LHCN-M2 (cell line): ENCODE measurements around the gene KRTAP5-9. TPM values are rescaled to one million over a fixed set of nuclear protein-coding genes. Genes with fewer than 3 reads are reported as not detected.
"Not testable (repeated sequence)": the region's sequence is repeated elsewhere in the genome, so short reads cannot be mapped to it uniquely, and the experiment has no call there.

Source experiments
- DNase-seq: peaks from one replicate; pipeline ENCODE4 v3.0.0-alpha.2; 2012; ENCODE audit warnings: low read depth
- total RNA-seq: library from RNA; depleted of rRNA; stranded (reverse); fragments of >200 nt; gene quantifications from 2 replicates; pipeline ENCODE4 v1.2.3, GENCODE V29; 2014

KRTAP5-9 gene
- total RNA-seq, 1 experiment from 2014 or later: not detected

DNA sequence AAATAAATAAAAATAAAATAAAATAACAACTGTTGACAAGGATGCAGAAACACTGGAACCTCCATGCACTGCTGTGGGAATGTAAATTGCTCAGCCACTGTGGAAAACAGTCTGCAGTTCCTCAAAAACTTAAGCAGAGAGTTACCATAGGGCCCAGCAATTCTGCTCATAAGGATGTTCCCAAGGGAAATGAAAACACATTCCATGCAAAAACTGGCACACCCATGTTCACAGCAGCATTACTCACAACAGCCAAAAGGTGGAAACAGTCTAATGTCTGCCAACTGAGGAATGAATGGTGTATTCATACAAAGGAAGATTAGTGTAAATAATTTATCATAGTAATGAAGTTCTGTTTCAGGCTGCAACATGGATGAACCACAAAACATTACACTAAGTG, 13.9 kb downstream of the KRTAP5-9 start:
- DNase-seq: peak; percentile 22

DNA sequence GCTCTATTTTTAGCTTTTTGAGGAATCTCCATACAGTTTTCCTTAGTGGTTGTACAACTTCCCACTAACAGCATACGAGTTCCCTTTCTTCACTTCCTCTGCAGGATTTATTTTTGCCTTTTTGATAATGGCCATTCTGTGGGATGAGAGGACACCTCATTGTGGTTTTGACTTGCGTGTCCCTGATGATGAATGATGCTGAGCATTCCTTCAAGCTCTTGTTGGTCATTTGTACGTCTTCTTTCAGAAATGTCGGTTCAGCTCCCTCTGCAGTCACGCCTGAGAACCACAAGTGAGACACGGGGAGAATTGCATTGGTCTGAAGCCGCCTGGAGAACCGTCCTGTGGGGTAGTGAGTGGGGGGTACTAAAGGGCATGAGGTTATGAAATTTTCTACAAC, 15.2 kb downstream of the KRTAP5-9 start:
- peak; percentile 71 for DNase-seq

DNA sequence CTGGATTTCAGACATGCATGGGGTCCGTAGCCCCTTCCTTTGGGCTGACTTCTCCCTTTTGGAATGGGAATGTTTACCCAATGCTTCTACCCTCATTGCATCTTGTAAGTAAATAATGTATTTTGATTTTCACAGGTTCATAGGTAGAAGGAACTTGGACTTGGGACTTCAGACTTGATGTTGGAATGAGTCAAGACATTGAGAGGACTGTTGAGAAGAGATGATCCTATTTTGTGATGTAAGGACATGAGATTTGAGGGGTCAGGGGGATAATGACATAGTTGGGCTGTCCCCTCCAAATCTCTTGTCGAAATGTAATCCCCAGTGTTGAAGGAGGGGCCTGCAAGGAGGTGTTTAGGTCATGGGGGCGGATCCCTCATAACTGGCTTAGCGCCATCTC, 16.2 kb downstream of the KRTAP5-9 start:
- no peak for DNase-seq

DNA sequence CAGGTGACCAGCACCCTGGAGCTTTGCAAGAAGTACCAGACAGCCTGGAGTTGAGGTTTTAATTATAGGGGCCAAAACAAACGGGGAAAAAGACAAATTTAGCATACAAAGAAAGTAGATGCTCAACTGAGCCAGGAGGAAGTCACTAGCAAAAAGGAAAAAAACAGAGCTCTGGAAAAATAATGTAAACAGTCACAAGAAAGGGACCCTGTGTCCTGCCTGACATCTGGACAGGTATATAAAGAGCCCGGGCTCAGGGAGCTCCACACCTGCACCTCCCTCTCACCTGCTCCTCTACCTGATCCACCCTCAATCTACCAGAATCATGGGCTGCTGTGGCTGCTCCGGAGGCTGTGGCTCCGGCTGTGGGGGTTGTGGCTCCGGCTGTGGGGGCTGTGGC, 17.0 kb downstream of the KRTAP5-9 start, which contains the start of gene KRTAP5-10:
Gene KRTAP5-10, plus strand, starts transcription at position 301 of the 400 bp plus-strand sequence. Its CDS starts 25 bp downstream, at position 326.
- no peak for DNase-seq

DNA sequence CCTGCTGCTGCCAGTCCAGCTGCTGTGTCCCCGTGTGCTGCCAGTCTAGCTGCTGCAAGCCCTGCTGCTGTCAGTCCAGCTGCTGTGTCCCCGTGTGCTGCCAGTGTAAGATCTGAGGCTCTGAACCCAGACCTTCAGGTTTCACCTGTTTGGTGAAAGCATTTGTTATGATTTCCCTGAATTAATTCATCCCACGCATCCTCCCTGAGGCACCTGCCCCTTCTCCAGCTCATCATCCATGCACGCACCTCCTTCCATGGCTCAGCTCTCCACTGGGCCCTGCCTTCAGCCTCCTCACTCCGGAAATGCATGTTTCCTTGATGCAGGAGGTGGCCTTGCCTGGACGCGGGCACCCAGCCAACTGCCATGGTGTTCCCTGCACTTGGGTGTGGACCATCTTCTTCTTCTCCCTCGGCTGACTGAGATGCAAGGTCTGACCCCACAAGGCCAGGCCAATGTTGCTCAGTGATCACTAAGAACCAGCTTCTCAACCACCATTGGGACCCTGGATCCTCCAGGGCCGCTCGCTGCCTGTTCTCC, 17.9 kb downstream of the KRTAP5-9 start:
- DNase-seq: no peak

DNA sequence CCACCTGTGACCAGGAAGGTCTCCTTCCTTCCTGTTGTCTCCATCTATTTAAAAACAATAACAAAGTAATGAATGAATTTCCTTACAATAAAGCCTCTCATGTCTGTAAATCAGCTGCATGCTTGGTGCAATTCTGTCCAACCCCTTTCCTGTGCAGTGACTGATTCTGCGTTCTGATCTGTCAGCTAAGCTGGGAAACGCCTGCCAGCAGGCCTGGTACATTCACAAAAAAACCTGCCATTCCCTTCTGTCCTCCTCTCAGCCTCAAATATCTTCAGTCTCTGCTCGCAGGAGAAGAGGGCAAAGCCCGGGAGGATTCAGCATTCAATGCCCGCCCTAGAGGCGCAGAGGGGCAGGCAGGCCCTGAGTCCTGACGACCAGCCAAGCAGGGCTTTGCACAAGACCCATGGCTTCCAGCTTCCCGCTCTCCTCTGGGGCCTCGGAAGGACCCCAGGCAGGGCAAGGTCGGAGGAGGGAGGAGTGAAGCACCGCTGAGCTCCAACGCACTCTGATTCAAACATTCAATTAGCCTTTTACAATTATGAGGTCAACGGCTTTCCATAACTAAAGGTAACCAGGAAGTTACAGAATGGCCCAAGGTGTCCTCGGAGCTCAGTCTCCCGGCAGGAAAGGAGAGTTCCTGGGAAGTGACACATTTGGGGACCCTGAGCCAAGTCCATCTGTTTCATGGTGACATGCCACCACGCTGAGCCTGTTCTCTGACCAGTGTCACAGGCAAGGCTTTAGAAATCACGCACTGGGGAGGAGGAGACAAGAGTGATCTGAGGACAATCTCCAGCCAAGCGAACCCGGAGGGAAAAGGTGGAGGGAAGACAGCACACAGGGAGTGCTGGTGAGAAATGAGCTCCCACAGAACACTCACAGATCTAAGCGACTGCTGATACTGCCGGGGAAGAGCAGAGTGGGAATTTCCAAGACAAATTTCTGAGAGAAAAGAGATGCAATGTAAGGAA, 18.7 kb downstream of the KRTAP5-9 start:
- DNase-seq: not testable (repeated sequence)

DNA sequence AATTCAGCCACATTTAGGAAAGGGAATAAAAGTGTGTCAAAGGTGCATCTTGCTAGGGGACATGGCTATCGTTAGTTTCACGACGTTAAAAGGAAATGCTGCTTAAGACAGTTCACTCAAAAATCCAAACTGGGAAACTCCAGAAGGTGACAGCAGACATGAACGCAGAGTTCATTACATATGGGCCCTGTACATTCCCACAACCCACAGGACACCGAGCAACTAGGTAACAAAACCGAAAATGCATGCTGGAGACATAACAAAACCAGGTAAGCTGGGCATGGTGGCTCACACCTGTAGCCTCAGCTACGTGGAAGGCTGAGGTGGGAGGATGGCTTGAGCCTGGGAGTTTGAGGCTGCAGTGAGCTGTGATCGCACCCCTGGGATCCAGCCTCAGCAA, 19.4 kb downstream of the KRTAP5-9 start:
- not testable (repeated sequence) for DNase-seq

DNA sequence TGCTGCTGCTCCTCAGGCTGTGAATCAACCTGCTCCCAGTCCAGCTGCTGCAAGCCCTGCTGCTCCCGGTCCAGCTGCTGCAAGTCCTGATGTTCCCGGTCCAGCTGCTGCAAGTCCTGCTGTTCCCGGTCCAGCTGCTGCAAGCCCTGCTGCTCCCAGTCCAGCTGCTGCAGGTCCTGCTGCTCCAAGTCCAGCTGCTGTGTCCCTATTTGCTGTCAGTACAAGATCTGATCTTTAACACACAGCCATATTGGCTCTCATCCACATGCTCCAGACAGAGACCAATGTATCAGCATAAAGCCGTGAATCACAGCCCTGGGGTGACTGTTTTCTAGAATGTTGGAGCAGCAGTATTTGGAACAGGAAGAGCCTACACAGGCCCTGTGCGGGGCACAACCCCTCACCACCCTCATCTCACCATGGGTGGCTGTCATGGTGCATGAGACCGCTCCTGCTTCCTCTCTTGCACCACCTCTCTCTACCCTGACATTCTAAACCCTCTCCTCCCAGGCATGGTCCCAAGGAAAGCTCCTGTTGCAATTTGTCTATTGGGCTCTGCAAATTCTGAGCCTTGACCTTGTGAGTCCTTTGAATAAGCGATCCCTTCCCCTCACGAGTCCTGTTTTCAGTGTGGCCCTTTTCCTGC, 20.6 kb downstream of the KRTAP5-9 start:
- DNase-seq: peak; percentile 26

DNA sequence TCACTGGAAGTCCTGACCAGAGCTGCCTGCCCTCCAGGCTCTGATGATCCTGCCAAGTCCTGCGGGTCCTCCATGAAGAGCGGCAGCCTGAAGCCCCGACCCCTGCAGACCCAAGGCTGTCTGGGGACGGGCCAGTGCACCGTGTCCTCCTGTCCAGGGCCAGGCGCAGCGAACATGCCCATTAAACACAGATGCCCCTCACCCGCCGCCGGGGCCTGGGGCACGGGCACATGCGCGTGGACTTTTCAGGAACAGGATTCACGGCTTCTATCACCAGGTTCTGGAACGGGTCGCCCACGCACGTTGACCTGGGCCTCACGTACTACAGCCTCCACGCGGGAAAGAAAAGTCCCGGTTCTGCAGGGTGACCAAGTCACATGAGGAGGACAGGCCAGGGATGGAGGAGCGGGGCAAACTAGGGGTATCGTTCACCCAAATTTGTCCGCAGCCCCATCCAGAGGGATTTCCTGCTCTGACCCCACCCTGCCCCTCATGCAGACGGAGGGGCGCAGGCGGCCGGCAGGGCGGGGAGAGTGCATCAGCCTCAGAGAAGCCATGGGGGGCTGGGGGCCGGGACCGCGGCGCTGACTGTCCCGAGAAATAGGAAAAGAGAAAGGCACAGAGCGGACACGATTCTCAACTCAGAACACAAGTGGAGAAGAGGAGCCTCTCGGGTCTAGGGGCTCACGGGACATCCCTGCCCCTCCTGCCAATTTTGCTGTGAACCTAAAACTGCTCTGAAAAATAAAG, 23.1 kb downstream of the KRTAP5-9 start:
- not testable (repeated sequence) for DNase-seq

DNA sequence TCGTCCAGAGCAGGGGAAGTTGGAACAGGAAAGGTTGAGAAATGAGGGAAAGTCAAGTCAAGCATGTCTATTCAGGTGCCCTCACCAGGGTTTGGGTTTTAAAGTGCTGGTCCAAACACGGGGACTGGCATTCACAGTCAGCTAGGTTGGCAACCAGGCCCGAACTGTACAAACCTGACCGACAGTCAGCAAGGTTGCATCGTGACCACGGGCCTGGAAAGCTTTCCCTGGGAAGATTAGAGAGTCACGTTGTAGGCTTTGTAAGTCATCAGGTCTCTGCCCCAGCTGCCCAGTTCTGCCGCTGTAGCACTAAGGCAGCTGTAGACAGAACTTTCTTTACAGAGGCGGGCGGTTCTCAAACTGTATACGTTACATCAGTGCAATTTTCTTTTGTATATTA, 24.6 kb downstream of the KRTAP5-9 start:
- no peak for DNase-seq

DNA sequence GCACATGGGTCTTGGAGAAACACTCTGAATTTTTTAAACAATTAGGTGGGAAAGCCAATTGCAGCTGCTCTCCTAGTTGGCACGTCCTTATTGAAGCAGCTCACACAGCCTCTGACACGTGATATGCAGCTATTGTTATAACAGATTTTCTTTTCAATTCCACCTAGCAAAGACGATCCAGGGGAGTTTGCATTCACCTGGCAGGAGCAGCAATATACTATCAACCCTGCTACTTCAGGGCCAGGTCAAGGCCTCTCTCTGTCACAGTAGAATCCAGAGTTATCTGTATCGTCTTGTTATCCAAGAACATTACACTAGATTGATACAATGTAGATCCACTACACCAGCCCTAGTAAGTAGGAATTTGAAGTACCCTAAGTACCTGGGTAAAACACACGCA, 26.2 kb downstream of the KRTAP5-9 start:
- DNase-seq: no peak

DNA sequence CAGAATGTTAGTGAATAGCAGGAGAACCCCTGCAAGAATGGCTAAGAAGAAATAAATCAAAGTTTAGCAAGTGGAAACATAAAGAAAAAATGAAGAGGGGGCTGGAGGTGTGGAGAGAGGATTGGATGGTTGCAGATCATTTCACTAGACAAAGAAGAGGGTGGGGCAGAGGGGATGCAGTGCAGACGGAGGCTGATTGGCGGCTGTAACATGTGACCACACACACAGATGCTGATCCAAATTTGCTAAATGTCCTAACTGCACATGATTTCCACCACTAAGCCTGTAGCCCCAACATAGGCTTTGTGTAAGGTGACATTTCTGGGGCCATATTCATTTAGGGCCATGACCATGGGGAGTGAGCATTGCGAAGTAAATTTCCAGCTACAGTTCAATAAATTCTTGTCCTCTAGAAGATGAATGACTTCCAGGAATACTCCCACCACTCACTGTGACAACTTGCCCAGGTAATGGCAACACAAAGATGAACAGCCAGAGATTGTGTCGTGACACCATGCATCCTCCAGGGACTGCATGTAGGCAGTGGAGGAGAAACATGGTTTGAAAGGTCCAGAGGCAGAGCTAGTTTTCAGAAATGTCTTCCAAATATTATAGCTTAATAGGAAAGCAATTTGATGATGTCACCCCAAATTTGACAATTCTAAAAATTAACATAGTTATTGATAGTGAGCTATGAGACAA, 27.7 kb downstream of the KRTAP5-9 start:
- no peak for DNase-seq

DNA sequence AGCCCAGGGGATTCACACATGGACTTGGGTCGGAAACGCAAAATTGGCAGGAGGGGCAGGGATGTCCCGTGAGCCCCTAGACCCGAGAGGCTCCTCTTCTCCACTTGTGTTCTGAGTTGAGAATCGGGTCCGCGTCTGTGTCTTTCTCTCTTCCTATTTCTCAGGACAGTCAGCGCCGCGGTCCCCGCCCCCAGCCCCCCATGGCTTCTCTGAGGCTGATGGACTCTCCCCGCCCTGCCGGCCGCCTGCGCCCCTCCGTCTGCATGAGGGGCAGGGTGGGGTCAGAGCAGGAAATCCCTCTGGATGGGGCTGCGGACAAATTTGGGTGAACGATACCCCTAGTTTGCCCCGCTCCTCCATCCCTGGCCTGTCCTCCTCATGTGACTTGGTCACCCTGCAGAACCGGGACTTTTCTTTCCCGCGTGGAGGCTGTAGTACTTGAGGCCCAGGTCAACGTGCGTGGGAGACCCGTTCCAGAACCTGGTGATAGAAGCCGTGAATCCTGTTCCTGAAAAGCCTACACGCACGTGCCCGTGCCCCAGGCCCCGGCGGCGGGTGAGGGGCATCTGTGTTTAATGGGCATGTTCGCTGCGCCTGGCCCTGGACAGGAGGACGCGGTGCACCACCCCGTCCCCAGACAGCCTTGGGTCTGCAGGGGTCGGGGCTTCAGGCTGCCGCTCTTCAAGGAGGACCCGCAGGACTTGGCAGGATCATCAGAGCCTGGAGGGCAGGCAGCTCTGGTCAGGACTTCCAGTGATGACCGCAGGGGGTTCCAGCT, 28.7 kb downstream of the KRTAP5-9 start:
- DNase-seq: not testable (repeated sequence)

DNA sequence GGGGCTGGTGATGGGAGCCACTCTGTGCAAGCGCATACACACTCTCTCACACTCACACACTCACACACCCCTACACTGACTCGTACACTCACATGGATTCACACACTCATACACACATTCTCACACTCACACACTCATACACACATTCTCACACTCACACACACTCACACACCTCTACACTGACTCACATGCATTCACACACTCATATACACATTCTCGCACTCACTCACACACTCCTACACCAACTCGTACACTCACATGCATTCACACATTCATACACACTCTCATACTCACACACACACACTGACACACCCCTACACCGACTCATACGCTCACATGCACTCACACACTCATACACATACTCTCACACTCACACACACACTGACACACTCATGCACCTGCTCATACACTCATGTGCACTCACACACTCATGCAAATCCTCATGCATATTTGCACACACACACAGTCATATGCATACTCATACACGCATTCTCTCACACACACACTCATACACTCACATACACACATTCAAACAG, 29.3 kb downstream of the KRTAP5-9 start:
- no peak for DNase-seq

DNA sequence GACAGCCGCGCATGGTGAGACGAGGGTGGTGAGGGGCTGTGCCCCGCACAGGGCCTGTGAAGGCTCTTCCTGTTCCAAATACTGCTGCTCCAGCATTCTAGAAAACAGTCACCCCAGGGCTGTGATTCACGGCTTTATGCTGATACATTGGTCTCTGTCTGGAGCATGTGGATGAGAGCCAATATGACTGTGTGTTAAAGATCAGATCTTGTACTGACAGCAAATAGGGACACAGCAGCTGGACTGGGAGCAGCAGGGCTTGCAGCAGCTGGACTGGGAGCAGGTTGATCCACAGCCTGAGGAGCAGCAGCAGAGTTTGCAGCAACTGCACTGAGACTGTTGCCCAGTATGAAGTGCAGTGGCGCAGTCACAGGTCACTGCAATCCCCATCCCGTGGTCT, 31.3 kb downstream of the KRTAP5-9 start:
- peak; percentile 19 for DNase-seq

DNA sequence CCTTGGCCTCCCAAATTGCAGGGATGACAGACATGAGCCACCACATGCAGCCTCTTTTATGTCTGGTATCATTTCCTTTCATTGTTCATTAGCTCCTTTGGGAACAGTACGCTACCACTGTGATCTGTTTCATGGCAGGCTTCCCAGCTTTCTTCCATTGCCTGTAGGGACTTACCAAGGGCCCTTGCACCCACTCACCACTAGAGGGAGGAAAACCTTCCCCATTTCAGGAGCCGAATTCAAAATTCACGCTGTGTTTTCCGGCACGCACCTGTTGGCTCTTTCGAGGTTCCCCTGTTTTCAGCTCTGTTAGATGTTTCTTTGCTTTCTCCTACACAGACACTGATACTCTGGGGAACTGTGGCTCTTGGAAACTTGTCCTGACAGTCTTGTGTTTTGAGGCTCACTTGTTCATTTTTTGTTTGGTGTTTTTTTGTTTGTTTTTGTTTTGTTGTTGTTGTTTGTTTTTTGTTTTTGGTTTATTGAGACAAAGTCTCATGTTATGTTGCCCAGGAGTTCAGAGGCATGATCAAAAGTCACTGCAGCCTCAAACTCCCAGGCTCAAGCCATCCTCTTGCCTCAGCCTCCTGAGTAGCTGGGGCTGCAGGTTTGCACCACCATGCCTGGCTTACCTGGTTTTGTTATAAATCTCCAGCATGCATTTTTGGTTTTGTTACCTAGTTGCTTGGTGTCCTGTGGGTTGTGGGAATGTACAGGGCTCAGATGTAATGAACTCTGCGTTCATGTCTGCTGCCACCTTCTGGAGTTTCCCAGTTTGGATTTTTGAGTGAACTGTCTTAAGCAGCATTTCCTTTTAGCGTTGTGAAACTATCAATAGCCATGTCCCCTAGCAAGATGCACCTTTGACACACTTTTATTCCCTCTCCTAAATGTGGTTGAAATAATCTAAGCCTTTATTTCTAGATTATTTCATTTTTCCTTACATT, 32.1 kb downstream of the KRTAP5-9 start:
- peak; percentile 81 for DNase-seq

DNA sequence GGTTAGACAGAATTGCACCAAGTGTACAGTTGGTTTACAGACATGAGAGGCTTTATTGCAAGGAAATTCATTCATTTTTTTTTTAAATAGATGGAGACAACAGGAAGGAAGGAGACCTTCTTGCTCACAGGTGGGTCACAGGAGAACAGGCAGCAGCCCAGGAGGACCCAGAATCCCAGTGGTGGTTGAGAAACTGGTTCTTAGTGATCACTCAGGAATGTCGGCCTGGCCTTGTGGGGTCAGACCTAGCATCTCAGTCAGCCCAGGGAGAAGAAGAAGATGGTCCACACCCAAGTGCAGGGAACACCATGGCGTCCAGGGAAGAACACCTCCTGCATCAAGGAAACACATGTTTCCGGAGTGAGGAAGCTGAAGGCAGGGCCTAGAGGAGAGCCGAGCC, 33.6 kb downstream of the KRTAP5-9 start:
- no peak for DNase-seq

DNA sequence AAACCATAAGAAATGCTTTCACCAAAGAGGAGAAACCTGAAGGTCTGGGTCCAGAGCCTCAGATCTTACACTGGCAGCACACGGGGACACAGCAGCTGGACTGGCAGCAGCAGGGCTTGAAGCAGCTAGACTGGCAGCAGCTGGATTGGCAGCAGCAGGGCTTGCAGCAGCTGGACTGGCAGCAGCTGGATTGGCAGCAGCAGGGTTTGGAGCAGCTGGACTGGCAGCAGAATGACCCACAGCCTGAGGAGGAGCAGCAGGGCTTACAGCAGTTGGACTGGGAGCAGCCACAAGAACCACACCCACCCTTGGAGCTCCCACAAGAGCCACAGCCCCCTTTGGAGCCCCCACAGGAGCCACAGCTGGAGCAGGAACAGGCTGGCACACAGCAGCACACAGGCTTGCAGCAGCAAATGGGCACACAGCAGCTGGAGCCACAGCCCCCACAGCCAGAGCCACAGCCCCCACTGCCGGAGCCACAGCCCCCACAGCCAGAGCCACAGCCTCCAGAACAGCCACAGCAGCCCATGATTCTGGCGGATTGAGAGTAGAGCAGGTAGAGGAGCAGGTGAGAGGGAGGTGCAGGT, 34.2 kb downstream of the KRTAP5-9 start, which contains the start of gene KRTAP5-11:
Gene KRTAP5-11, minus strand, starts transcription at position 567 of the 587 bp plus-strand sequence. Its CDS starts 38 bp downstream, at position 529.
- peak; percentile 23 for DNase-seq
